K562 treated with DMSO at 1 percent for 24 hours (cell line): ENCODE measurements around the gene LTA. TPM values are rescaled to one million over a fixed set of nuclear protein-coding genes. Genes with fewer than 3 reads are reported as not detected.

Experiments used
- total RNA-seq: library from RNA; unstranded; fragments of 300-600 nt; gene quantifications from 2 replicates; pipeline ENCODE4 v1.2.3, GENCODE V29; 2022; ENCODE audit warnings: low read depth; ENCODE audit not compliant: insufficient read depth

LTA gene
- 0.42 TPM in 1 of 2 replicates, not detected in the other for total RNA-seq

GRCh38 chr6:31572041-31572911 is at the start of gene LTA:
TSS of gene LTA (plus strand) at chr6:31572289. CDS start at chr6:31572743, 454 bp downstream.

GRCh38 chr6:31528821-31529328 is 43.2 kb upstream of the LTA start, which contains the start of gene MCCD1:
TSS of gene MCCD1 (plus strand) at chr6:31528962. CDS start at chr6:31529015, 53 bp downstream.

GRCh38 chr6:31541658-31542521 is 30.2 kb upstream of the LTA start, which contains the start of gene DDX39B:
TSS of gene DDX39B (minus strand) at chr6:31542003. CDS start at chr6:31540532, 1,471 bp downstream.

DNA sequence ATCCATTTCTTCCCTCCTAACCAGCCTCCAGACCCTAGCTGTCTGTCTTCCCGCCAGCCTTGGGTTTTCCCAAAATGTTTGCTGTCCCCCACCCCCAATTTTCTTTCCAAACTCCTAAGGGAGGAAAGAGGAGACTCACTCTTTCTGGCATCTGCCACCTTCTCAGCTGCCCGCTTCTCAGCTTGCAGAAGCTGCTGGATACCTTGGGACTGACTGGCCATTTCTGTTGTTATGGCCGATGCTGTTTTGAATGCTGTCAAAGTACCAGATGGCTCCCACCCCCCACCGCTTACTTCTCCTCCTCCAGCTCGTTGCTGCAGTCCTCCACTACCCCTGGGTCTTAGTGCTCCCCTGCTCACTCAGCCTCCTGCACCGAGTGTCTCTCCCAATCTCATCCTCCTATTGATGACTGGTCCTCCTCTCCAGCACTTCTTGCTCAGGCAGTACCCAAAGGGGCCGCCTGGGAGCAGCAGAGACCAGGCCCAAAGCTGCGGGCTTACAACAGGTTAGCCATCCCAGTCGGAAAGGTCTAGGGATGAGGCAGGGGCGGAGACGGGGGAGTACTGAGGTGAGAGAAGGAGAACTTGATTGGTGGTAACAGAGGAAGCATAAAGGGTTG is 25.6 kb upstream of the LTA start, which contains the start of gene ATP6V1G2:
Gene ATP6V1G2 (minus strand): TSS at position 270 of the 619 bp plus-strand sequence. CDS start 49 bp downstream, at position 221.

DNA sequence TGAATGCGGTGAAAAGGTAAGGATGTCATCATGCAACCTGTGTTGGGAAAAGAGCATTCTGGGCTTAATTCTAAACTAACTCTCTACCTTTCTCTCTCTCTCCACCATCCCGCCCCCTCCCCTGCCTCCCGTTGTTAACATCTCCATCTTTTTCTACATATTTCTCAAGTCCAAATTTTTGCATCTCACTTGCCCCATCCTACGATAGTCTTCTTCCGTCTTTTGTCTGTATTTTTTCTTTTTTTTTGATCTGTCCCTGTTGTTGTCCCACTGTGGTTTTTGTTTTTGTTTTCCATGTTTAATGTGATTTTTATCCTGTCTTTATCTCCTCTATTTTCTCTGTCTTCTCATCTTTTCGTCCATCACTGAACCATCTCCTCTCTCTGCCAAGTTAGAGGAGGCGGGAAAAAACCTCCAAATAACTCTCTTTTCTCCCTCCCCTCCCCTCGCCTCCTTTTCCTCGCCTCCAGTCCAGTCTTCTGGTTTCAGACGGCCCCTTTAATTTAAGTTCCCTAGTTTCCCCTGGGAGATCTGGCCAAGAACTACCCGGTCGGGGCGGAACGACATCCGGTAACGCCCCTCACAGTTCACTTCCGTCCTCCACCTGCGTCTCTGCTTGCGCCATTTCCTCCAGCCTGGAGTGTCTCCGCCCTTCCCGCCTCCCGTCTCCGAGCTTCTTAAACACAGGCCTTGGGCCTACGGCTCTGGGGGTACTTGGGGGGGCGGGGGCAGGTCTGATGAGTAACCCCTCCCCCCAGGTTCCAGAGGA is 24.9 kb upstream of the LTA start, which contains the start of gene NFKBIL1:
Gene NFKBIL1 (plus strand): TSS at position 651 of the 769 bp plus-strand sequence. CDS start 87 bp downstream, at position 738.

GRCh38 chr6:31575335-31575901 is 3.3 kb downstream of the LTA start, which contains the start of gene TNF:
TSS of gene TNF (plus strand) at chr6:31575565. CDS start at chr6:31575742, 177 bp downstream.

GRCh38 chr6:31582230-31582643 is 10.1 kb downstream of the LTA start, which contains the start of gene LTB:
TSS of gene LTB (minus strand) at chr6:31582424. CDS start at chr6:31582417, 7 bp downstream.

GRCh38 chr6:31586008-31586407 is 13.9 kb downstream of the LTA start, which contains the start of gene LST1:
TSS of gene LST1 (plus strand) at chr6:31586277. CDS start at chr6:31587300, 1,023 bp downstream.

GRCh38 chr6:31614684-31615578 is 42.8 kb downstream of the LTA start, which contains the start of gene AIF1:
TSS of gene AIF1 (plus strand) at chr6:31615234. CDS start at chr6:31615330, 96 bp downstream.

GRCh38 chr6:31620586-31621319 is 48.7 kb downstream of the LTA start, which contains the start of gene PRRC2A:
TSS of gene PRRC2A (plus strand) at chr6:31620715. CDS start at chr6:31622790, 2,075 bp downstream.

Other genes starting within 250 kb of the LTA start
- gene HLA-B, start 215.1 kb upstream of the LTA start, total RNA-seq, result 11.8 and 12.1 TPM in 2 replicates
- 27.3 and 32.0 TPM in 2 replicates for gene MICA, start 168.7 kb upstream of the LTA start, total RNA-seq
- gene MICB, start 74.1 kb upstream of the LTA start, total RNA-seq, result 27.4 and 28.7 TPM in 2 replicates
- gene MCCD1, start 43.3 kb upstream of the LTA start, total RNA-seq, result not detected in 2 replicates
- gene DDX39B, start 30.3 kb upstream of the LTA start, total RNA-seq, result 156 and 175 TPM in 2 replicates
- not detected in 2 replicates for gene ATP6V1G2, start 25.7 kb upstream of the LTA start, total RNA-seq
- 78.2 and 92.3 TPM in 2 replicates for gene NFKBIL1, start 24.7 kb upstream of the LTA start, total RNA-seq
- gene TNF, start 3.3 kb downstream of the LTA start, total RNA-seq, result 0.32 and 0.80 TPM in 2 replicates
- 2.1 TPM in 1 of 2 replicates, not detected in the other for gene LTB, start 10.1 kb downstream of the LTA start, total RNA-seq
- 1.2 and 4.7 TPM in 2 replicates for gene LST1, start 14.0 kb downstream of the LTA start, total RNA-seq
- gene NCR3, start 20.7 kb downstream of the LTA start, total RNA-seq, result 1.8 and 2.2 TPM in 2 replicates
- gene AIF1, start 42.9 kb downstream of the LTA start, total RNA-seq, result 8.9 and 11.5 TPM in 2 replicates
- gene PRRC2A, start 48.4 kb downstream of the LTA start, total RNA-seq, result 276 and 279 TPM in 2 replicates
- gene BAG6, start 80.4 kb downstream of the LTA start, total RNA-seq, result 470 and 501 TPM in 2 replicates
- 5.6 and 8.4 TPM in 2 replicates for gene APOM, start 83.6 kb downstream of the LTA start, total RNA-seq
- 42.1 and 44.2 TPM in 2 replicates for gene C6orf47, start 88.5 kb downstream of the LTA start, total RNA-seq
- gene GPANK1, start 92.7 kb downstream of the LTA start, total RNA-seq, result 62.9 and 68.1 TPM in 2 replicates
- gene CSNK2B, start 93.8 kb downstream of the LTA start, total RNA-seq, result 569 and 630 TPM in 2 replicates
- 4.5 and 6.0 TPM in 2 replicates for gene LY6G5B, start 97.7 kb downstream of the LTA start, total RNA-seq
- 0.45 TPM in 1 of 2 replicates, not detected in the other for gene LY6G5C, start 108.8 kb downstream of the LTA start, total RNA-seq
- gene ABHD16A, start 131.0 kb downstream of the LTA start, total RNA-seq, result 104 and 110 TPM in 2 replicates
- not detected in 2 replicates for gene LY6G6F, start 134.6 kb downstream of the LTA start, total RNA-seq
- not detected in 2 replicates for gene LY6G6D, start 143.1 kb downstream of the LTA start, total RNA-seq
- not detected in 2 replicates for gene LY6G6C, start 149.5 kb downstream of the LTA start, total RNA-seq
- gene MPIG6B, start 151.1 kb downstream of the LTA start, total RNA-seq, result not detected in 2 replicates
- gene DDAH2, start 157.0 kb downstream of the LTA start, total RNA-seq, result 60.3 and 69.2 TPM in 2 replicates
- gene CLIC1, start 164.2 kb downstream of the LTA start, total RNA-seq, result 1,325 and 1,384 TPM in 2 replicates
- gene MSH5, start 167.7 kb downstream of the LTA start, total RNA-seq, result 31.2 and 34.8 TPM in 2 replicates
- 4.5 and 5.1 TPM in 2 replicates for gene SAPCD1, start 190.4 kb downstream of the LTA start, total RNA-seq
- gene VWA7, start 205.0 kb downstream of the LTA start, total RNA-seq, result 5.7 and 7.6 TPM in 2 replicates
- gene VARS1, start 223.5 kb downstream of the LTA start, total RNA-seq, result 128 and 134 TPM in 2 replicates
- gene LSM2, start 234.7 kb downstream of the LTA start, total RNA-seq, result 164 and 168 TPM in 2 replicates
- 4.2 and 4.5 TPM in 2 replicates for gene HSPA1L, start 243.0 kb downstream of the LTA start, total RNA-seq
- gene HSPA1A, start 243.3 kb downstream of the LTA start, total RNA-seq, result 1,066 and 1,122 TPM in 2 replicates